Ovary (tissue), 9 donors: ENCODE data around the gene TBC1D16. TPM values are rescaled to one million over a fixed set of nuclear protein-coding genes. Genes with fewer than 3 reads are reported as not detected.
"Not testable (repeated sequence)": the region's sequence is repeated elsewhere in the genome, so short reads cannot be mapped to it uniquely, and the experiment has no call there.

Source experiments
- DNase-seq, 5 donors: peaks; one replicate each; pipeline ENCODE4 v3.0.0-alpha.2; 2019 to 2020
- H3K27ac ChIP-seq, 2 donors: fragments of 200-600 bp; one replicate each; pipeline versions ENCODE4 v1.5.1 to v1.8.0; 2019 to 2022
- H3K27me3 ChIP-seq: fragments of 200-600 bp; one replicate; pipeline ENCODE4 v1.8.0; 2022
- H3K36me3 ChIP-seq: fragments of 200-600 bp; sonication (generic); one replicate; pipeline ENCODE4 v1.5.1; 2019
- H3K4me1 ChIP-seq: one replicate; pipeline ENCODE4 v1.8.1; 2013; ENCODE audit warnings: mild to moderate bottlenecking, moderate library complexity; ENCODE audit not compliant: insufficient read depth
- H3K4me3 ChIP-seq: fragments of 200-600 bp; sonication (generic); one replicate; pipeline ENCODE4 v1.5.1; 2017
- H3K9me3 ChIP-seq, 2 donors: fragments of 200-600 bp in 1 of 2; sonication (generic) in 1 of 2; one replicate each; pipeline versions ENCODE4 v1.5.1 to v1.8.1; 2013 to 2019; ENCODE audit warnings: mild to moderate bottlenecking in 1 of 2, moderate library complexity in 1 of 2
- CTCF ChIP-seq, 3 donors: fragments of 450-650 bp in 2 of 3; fragments of 200-600 bp in 1 of 3; IDR thresholded peaks; one replicate each; pipeline versions ENCODE4 v1.5.1 to v1.8.0; 2016 to 2022; ENCODE audit warnings: antibody characterized with exemption in 3 of 3, mild to moderate bottlenecking in 1 of 3
- EP300 ChIP-seq: sonication (generic); formaldehyde crosslinking; IDR thresholded peaks from one replicate; pipeline ENCODE4 v1.6.1; 2017; ENCODE audit warnings: antibody characterized with exemption
- POLR2A ChIP-seq: fragments of 450-650 bp; IDR thresholded peaks from one replicate; pipeline ENCODE4 v1.6.1; 2017; ENCODE audit warnings: antibody characterized with exemption, mild to moderate bottlenecking, moderate library complexity
- WGBS, 3 donors: extraction: QIAGEN DNeasy Blood & Tissue Kit in 1 of 3; methylation state at CpG; one replicate each; pipeline versions ENCODE4 v1.1.5 to v1.1.7; 2013 to 2017; 5-methylcytosine and 5-hydroxymethylcytosine counted together
- intact Hi-C, 4 donors: fragments of 100-400 bp; cut with DNase I; formaldehyde crosslinking; loops; one replicate each; pipeline versions ENCODE4 v1.11.0 to v1.15.1; 2022 to 2023
- polyA plus RNA-seq, 2 donors: library from polyadenylated mRNA; stranded (reverse); fragments of 200-250 nt in 1 of 2; fragments of 350-450 nt in 1 of 2; fragmentation: Illumina TruSeq in 1 of 2; extraction: RNeasy Lipid Tissue Mini Kit (QIAGEN cat#74804) in 1 of 2; gene quantifications; one replicate each; pipeline ENCODE4 v1.2.3, GENCODE V29; 2013 to 2014
- total RNA-seq, 7 donors: library from RNA; depleted of rRNA in 2 of 7; stranded (reverse); fragments of >200 nt in 2 of 7; fragmentation: NEBNext Ultra II Directional in 3 of 7; extraction: Animal tissue kit (Norgen Biotek cat#: 25700) in 3 of 7; gene quantifications; one replicate each; pipeline versions ENCODE4 v1.1.0 to v1.2.4, GENCODE V29; 2016 to 2023
- donor health status: DM: no; HTN: no; CAD: no; lungs with moderate emphysema.
- donor health status: DM: no; HTN: no; CAD: no.
- donor health status: Bipolar disorder and iron deficiency.
- donor health status: DM: yes; HTN: yes; CAD: no.
- donor health status: DM: no; HTN: no; CAD: no.
- donor health status: DM: yes; HTN: yes; CAD: no.

Gene TBC1D16
- total and polyA plus RNA-seq, 9 donors = 9.3 to 40.5 (median 27.1) TPM

- Histone ChIP-seq H3K4me1 (no peaks in the 10 kb centered on the region), H3K36me3 (no peaks in the 10 kb centered on the region), H3K27me3 (no peaks in the 10 kb centered on the region), H3K4me3 (no peak overlapping the region), H3K9me3 (no peaks in the 10 kb centered on the region), H3K27ac (no peak overlapping the region)
- intact Hi-C loops = no loop called here
- WGBS, 3 donors = 77 to 82% (median 81%) methylated on average over 10 of the region's 10 CpGs
- no peak for TF ChIP-seq POLR2A
- TF ChIP-seq CTCF (IDR thresholded peaks at IDR 0.05) = no peak
- no peak for TF ChIP-seq EP300
- no peak for DNase-seq
Measured at GRCh38 chr17:79902146-79902791, 133.4 kb downstream of the TBC1D16 start.

- Histone ChIP-seq H3K27me3 (no peaks in the 10 kb centered on the region), H3K36me3 (no peaks in the 10 kb centered on the region), H3K9me3 (no peaks in the 10 kb centered on the region), H3K4me3 (no peak overlapping the region), H3K4me1 (no peaks in the 10 kb centered on the region), H3K27ac (no peak overlapping the region)
- no peak for DNase-seq
- TF ChIP-seq CTCF (IDR thresholded peaks at IDR 0.05) (no peak), POLR2A (no peak)
- intact Hi-C loops = no loop called here
- WGBS, 3 donors = 61 to 72% (median 67%) methylated on average over 6 of the region's 6 CpGs
Measured at GRCh38 chr17:79901131-79901530, 134.5 kb downstream of the TBC1D16 start.

GRCh38 chr17:79899584-79899983 is 136.1 kb downstream of the TBC1D16 start:
- 75 to 81% (median 80%) methylated on average over 4 of the region's 4 CpGs for WGBS, 3 donors

GRCh38 chr17:79897243-79898063 is 138.2 kb downstream of the TBC1D16 start:
- Histone ChIP-seq H3K27me3 (no peaks in the 10 kb centered on the region), H3K27ac (no peak overlapping the region), H3K36me3 (no peaks in the 10 kb centered on the region), H3K4me1 (no peaks in the 10 kb centered on the region), H3K9me3 (no peaks in the 10 kb centered on the region), H3K4me3 (no peak overlapping the region)
- WGBS, 3 donors = 62 to 73% (median 64%) methylated on average over 12 of the region's 12 CpGs
- intact Hi-C loops = no loop called here
- TF ChIP-seq POLR2A = no peak
- no peak for TF ChIP-seq EP300
- no peak for TF ChIP-seq CTCF (IDR thresholded peaks at IDR 0.05)
- DNase-seq = no peak

More at GRCh38 chr17:79899584-79899983, 136.1 kb downstream of the TBC1D16 start:
- H3K9me3 ChIP-seq = no peaks in the 10 kb centered on the region
- no peaks in the 10 kb centered on the region for H3K27me3 ChIP-seq
- no peak for DNase-seq
- H3K4me1 ChIP-seq = no peaks in the 10 kb centered on the region
- H3K36me3 ChIP-seq = no peaks in the 10 kb centered on the region
- intact Hi-C loops = no loop called here
- no peak overlapping the region for H3K27ac ChIP-seq
- TF ChIP-seq CTCF (IDR thresholded peaks at IDR 0.05) (no peak), POLR2A (no peak), EP300 (no peak)
- no peak overlapping the region for H3K4me3 ChIP-seq

- intact Hi-C loops, H3K4me1 ChIP-seq, H3K4me3 ChIP-seq, H3K27ac ChIP-seq, H3K9me3 ChIP-seq, H3K27me3 ChIP-seq, DNase-seq, H3K36me3 ChIP-seq: not testable (repeated sequence)
- WGBS, 3 donors = 91 to 94% (median 92%) methylated on average over 4 of the region's 4 CpGs
Measured at GRCh38 chr17:79893457-79893856, 142.2 kb downstream of the TBC1D16 start.
